Adipocyte (in vitro differentiated cells): ENCODE data around the gene FAM227A.
"Not testable (repeated sequence)": the region's sequence is repeated elsewhere in the genome, so short reads cannot be mapped to it uniquely, and the experiment has no call there.

Experiments used
- DNase-seq: peaks from one replicate; pipeline ENCODE4 v3.0.0-alpha.2; 2015; ENCODE audit warnings: low read depth
- H3K27me3 ChIP-seq: replicated peaks from 2 replicates; pipeline ENCODE4 v1.7.0; 2013; ENCODE audit warnings: mild to moderate bottlenecking, low read length, moderate library complexity; ENCODE audit not compliant: control insufficient read depth, insufficient read depth
- H3K36me3 ChIP-seq: 2 replicates; pipeline ENCODE4 v1.7.0; 2013; ENCODE audit warnings: low read length, mild to moderate bottlenecking, moderate library complexity; ENCODE audit not compliant: control insufficient read depth, insufficient read depth, severe bottlenecking
- H3K4me1 ChIP-seq: 2 replicates; pipeline ENCODE4 v1.7.0; 2013; ENCODE audit warnings: mild to moderate bottlenecking, low read length, moderate library complexity; ENCODE audit not compliant: control insufficient read depth, insufficient read depth
- H3K4me3 ChIP-seq: 2 replicates; pipeline ENCODE4 v1.7.0; 2013; ENCODE audit warnings: mild to moderate bottlenecking, low read length, moderate library complexity
- H3K9ac ChIP-seq: 2 replicates; pipeline ENCODE4 v1.7.0; 2013; ENCODE audit warnings: mild to moderate bottlenecking, low read length, moderate library complexity
- H3K9me3 ChIP-seq: 2 replicates; pipeline ENCODE4 v1.7.0; 2013; ENCODE audit warnings: mild to moderate bottlenecking, low read length, moderate library complexity; ENCODE audit not compliant: control insufficient read depth

FAM227A gene

DNA sequence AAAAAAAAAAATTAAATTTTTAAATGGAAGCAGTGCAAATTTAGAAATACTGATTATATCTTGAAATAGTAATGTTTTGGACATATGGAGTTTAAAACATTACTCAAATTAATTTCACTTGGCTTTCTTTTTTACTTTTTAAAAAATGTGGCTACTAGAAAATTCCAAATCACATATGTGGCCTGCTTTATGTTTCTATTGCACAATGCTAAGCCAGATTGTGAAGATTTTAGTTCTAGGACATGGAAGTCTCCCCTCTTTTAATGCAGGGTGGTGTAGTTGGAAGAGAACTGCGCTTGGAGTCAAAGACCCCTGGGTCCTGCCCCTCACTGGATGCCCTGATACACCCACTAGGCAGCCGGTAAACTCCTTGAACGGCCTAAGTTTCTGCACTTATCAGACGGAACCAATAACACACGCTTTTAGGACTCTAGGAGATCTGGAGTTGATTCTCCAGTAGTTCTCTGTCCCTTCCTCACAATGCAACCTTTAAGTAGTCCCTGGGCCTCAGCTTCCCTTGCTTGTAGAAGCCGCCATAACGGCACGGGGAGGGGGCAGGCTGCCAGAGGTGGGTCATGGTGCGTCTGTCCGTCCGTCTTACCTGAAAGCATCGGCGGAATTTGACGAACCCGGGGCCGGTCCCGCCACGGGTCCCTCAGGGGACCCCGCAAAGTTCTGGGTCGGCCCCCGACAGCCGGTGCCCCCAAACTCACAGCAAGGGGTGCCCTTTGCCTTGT lies 505 bp downstream of the FAM227A start:
- H3K36me3 ChIP-seq, result no peaks in the 10 kb centered on the region
- no peaks in the 10 kb centered on the region for H3K27me3 ChIP-seq
- H3K4me1 ChIP-seq, result peaks cover 13% of the 10 kb centered on the region
- no peaks in the 10 kb centered on the region for H3K9me3 ChIP-seq
- H3K4me3 ChIP-seq, result peak overlapping the region; percentile 92
- peak; percentile 53 for DNase-seq
- peak overlapping the region; percentile 100 for H3K9ac ChIP-seq

DNA sequence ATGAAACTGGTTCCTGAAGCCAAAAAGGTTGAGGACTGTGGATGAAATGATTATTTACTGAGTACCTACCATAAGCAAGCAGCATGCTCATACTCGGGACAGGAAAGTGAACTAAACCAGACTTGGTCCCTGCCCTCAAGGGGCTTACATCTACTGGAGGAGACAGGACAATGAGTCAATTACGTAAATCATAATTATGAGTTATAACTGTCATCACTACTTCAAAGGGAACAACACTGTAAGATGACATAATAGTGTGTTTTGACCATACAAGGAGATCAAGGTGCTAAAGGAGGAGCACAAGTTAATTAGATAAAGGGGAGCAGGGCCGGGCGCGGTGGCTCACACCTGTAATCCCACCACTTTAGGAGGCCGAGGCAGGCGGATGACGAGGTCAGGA lies 2.5 kb downstream of the FAM227A start:
- Histone ChIP-seq H3K4me1 (peaks cover 13% of the 10 kb centered on the region), H3K4me3 (no peak overlapping the region), H3K9ac (no peak overlapping the region), H3K27me3 (no peaks in the 10 kb centered on the region), H3K9me3 (no peaks in the 10 kb centered on the region), H3K36me3 (no peaks in the 10 kb centered on the region)
- DNase-seq, result no peak

DNA sequence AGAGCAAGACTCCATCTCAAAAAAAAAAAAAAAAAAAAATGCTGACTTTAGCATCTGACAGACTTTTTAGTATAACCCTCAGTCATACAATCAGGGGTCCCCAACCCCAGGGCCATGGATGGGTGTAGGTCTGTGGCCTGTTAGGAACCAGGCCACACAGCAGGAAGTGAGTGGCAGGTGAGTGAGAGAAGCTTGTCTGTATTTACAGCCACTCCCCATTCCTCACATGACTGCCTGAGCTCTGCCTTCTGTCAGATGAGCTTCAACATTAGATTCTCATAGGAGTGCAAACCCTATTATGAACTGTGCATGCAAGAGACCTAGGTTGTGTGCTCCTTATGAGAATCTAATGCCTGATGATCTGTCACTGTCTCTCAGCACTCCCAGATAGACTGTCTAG lies 3.3 kb downstream of the FAM227A start:
- no peak for DNase-seq
- no peak overlapping the region for H3K9ac ChIP-seq
- no peak overlapping the region for H3K4me3 ChIP-seq
- no peaks in the 10 kb centered on the region for H3K27me3 ChIP-seq
- H3K36me3 ChIP-seq, result no peaks in the 10 kb centered on the region
- H3K9me3 ChIP-seq, result no peaks in the 10 kb centered on the region
- H3K4me1 ChIP-seq, result peaks cover 13% of the 10 kb centered on the region

DNA sequence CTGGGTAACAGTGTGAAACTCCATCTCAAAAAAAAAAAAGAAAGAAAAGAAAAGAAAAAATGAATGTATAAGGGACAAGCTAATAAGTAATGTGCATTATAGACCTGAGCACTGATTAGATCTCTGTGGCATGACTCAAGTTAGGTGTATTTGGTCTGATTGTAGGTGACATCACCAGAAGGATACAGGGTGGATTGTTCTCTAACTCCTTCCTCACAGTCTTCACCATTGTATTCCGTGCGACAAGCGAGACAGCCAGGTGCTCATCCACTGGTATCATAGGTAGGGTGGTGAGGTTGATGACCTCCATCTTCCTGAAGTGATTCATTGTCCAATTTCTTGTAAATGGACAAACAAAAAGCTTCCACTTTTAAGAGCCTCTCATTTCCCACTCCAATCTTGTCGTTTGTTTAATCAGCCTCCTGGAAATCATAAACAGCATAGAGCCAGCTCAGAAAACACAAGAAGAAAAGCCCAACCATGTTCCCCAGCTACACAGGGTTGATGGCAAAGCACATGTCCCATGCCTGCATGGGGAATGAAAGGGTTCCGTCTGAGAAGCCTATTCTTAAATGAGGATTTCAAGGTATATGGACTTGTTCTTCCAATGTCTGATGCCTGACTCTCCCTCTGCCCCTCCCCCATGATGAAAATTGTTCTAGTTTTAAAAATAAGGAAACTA lies 6.2 kb downstream of the FAM227A start:
- DNase-seq, result no peak

GRCh38 chr22:38645430-38645829 lies 10.8 kb downstream of the FAM227A start:
- no peak overlapping the region for H3K9ac ChIP-seq
- H3K4me3 ChIP-seq, result no peak overlapping the region
- DNase-seq, result no peak
- no peaks in the 10 kb centered on the region for H3K9me3 ChIP-seq
- no peaks in the 10 kb centered on the region for H3K4me1 ChIP-seq
- H3K36me3 ChIP-seq, result no peaks in the 10 kb centered on the region
- no peaks in the 10 kb centered on the region for H3K27me3 ChIP-seq

More for the DNA sequence above, 6.2 kb downstream of the FAM227A start:
- H3K9ac ChIP-seq, result no peak overlapping the region
- H3K36me3 ChIP-seq, result no peaks in the 10 kb centered on the region
- no peaks in the 10 kb centered on the region for H3K9me3 ChIP-seq
- H3K4me3 ChIP-seq, result no peak overlapping the region
- H3K4me1 ChIP-seq, result no peaks in the 10 kb centered on the region
- no peaks in the 10 kb centered on the region for H3K27me3 ChIP-seq

DNA sequence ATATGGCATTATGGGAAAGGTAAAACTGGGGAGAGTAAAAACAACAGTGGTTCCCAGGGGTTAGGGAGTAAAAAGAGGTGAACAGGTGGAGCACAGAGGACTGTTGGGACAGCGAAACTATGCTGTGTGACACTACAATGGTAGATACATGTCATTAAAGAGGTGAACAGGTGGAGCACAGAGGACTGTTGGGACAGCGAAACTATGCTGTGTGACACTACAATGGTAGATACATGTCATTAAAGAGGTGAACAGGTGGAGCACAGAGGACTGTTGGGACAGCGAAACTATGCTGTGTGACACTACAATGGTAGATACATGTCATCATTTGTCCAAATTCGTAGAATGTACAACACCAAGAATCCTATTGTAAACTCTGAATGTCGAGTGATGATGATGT lies 11.9 kb downstream of the FAM227A start:
- not testable (repeated sequence) for DNase-seq, H3K36me3 ChIP-seq

DNA sequence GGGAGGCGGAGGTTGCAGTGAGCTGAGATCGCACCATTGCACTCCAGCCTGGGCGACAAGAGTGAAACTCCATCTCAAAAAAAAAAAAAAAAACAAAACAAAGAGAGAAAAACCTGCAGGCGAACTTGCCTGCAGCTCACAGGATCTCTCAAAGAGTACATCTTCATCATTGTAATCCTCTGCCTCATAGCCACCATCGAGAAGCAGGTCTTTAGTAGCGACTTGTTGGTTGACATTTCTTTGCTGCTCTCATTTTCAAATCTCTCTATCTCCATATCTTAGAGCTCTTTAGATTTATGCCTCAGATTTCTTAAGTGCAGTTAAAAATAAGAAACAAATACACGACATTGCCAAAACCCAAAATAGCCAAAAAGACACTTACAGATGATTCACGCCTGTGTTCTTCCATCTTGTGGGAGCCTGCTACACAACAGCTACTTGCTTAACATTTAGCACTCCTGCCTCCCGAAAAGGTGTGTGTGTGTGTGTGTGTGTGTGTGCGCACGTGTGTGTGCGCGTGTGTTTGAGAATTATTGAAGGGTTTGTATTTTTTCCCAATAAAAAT lies 14.6 kb downstream of the FAM227A start:
- Histone ChIP-seq H3K4me3 (no peak overlapping the region), H3K9ac (no peak overlapping the region), H3K36me3 (no peaks in the 10 kb centered on the region), H3K27me3 (no peaks in the 10 kb centered on the region), H3K4me1 (no peaks in the 10 kb centered on the region), H3K9me3 (no peaks in the 10 kb centered on the region)
- no peak for DNase-seq

More for the DNA sequence above, 11.9 kb downstream of the FAM227A start:
- H3K9ac ChIP-seq, H3K4me1 ChIP-seq, H3K4me3 ChIP-seq, H3K27me3 ChIP-seq, H3K9me3 ChIP-seq: not testable (repeated sequence)

DNA sequence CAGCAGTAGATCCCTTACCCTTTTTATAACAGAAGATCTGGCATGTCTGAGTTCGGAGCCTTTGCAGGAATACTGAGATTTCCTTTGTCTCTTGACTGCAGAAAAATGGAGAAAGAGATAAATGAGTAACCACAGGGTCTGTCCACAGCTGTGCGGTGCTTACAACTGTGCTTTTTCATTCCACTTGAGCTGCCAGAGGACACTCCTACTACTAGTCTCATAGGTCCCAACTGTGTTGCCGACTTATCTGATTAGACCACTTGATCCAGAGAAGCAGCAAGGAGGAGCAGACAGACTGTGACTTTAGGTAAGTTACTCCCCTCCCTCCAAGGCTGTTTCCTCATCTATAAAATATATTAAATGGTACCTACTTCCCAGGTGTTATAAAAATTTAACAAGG lies 17.5 kb downstream of the FAM227A start:
- no peaks in the 10 kb centered on the region for H3K4me1 ChIP-seq
- no peak for DNase-seq
- no peaks in the 10 kb centered on the region for H3K27me3 ChIP-seq
- H3K4me3 ChIP-seq, result no peak overlapping the region
- H3K9me3 ChIP-seq, result no peaks in the 10 kb centered on the region
- no peaks in the 10 kb centered on the region for H3K36me3 ChIP-seq
- no peak overlapping the region for H3K9ac ChIP-seq

- no peak overlapping the region for H3K9ac ChIP-seq
- H3K4me1 ChIP-seq, result no peaks in the 10 kb centered on the region
- no peaks in the 10 kb centered on the region for H3K27me3 ChIP-seq
- H3K9me3 ChIP-seq, result no peaks in the 10 kb centered on the region
- no peak overlapping the region for H3K4me3 ChIP-seq
- H3K36me3 ChIP-seq, result no peaks in the 10 kb centered on the region
- no peak for DNase-seq
Observed at GRCh38 chr22:38638216-38638615, 18.0 kb downstream of the FAM227A start.

- Histone ChIP-seq H3K4me3 (no peak overlapping the region), H3K36me3 (no peaks in the 10 kb centered on the region), H3K9ac (no peak overlapping the region), H3K4me1 (peaks cover 9% of the 10 kb centered on the region), H3K27me3 (no peaks in the 10 kb centered on the region), H3K9me3 (no peaks in the 10 kb centered on the region)
- DNase-seq, result no peak
Observed at GRCh38 chr22:38632528-38632927, 23.7 kb downstream of the FAM227A start.

DNA sequence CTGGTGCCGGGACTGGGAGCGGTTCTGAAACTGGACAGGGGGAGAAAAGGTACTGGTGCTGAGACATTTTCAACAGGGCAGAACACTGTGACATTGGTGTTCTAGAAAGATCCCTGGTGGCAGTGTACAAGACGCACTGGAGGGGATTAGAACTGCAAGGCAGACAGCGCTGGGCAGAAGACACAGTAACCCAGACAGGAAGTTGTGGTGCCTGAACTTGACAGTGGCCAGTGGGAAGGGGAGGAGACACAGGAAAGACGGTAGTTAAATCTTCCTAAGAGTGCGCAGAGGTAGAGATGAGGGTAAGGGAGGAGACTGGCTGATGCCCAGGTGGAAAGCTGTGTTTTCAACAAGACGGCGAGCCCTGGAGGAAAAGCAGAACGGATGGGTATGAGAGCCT lies 24.5 kb downstream of the FAM227A start:
- Histone ChIP-seq H3K4me3 (no peak overlapping the region), H3K4me1 (peaks cover 9% of the 10 kb centered on the region), H3K27me3 (no peaks in the 10 kb centered on the region), H3K36me3 (no peaks in the 10 kb centered on the region), H3K9me3 (no peaks in the 10 kb centered on the region), H3K9ac (no peak overlapping the region)
- no peak for DNase-seq
